ENCODE results near the gene MRPL16.

The MRPL16 gene

GRCh38 chr11:59773083-59773440 is 37.5 kb downstream of the MRPL16 start:
- H3K27ac ChIP-seq: no peak overlapping the region
- TF ChIP-seq EZH2 (IDR thresholded peaks at IDR 0.05) (no peak), FOXP2 (optimal IDR thresholded peaks at IDR 0.05; ENCODE audit: control extremely low read depth, extremely low read length, insufficient read depth) (no peak), POLR2AphosphoS5 (IDR thresholded peaks at IDR 0.05; ENCODE audit: borderline replicate concordance, low read depth, low read length) (no peak)

GRCh38 chr11:59771605-59772004 is 39.0 kb downstream of the MRPL16 start:
- Histone ChIP-seq H3K4me3 (no peak overlapping the region), H3K36me3 (ENCODE audit: insufficient read depth, low read length) (no peaks in the 10 kb centered on the region), H3K27ac (no peak overlapping the region), H3K9me3 (ENCODE audit: low read depth, low read length) (no peaks in the 10 kb centered on the region), H3K9ac (ENCODE audit: insufficient read length) (no peak overlapping the region)
- TF ChIP-seq FOXP2 (optimal IDR thresholded peaks at IDR 0.05; ENCODE audit: control extremely low read depth, extremely low read length, insufficient read depth) (no peak), EZH2 (IDR thresholded peaks at IDR 0.05) (no peak), POLR2AphosphoS5 (IDR thresholded peaks at IDR 0.05; ENCODE audit: borderline replicate concordance, low read depth, low read length) (no peak)
- no peak for DNase-seq (ENCODE audit: low read depth, low spot score)

More at GRCh38 chr11:59773083-59773440, 37.5 kb downstream of the MRPL16 start:
- no peaks in the 10 kb centered on the region for H3K9me3 ChIP-seq (ENCODE audit: low read depth, low read length)
- no peaks in the 10 kb centered on the region for H3K36me3 ChIP-seq (ENCODE audit: insufficient read depth, low read length)
- DNase-seq (ENCODE audit: low read depth, low spot score): no peak
- H3K4me3 ChIP-seq: no peak overlapping the region
- H3K9ac ChIP-seq (ENCODE audit: insufficient read length): no peak overlapping the region

GRCh38 chr11:59770869-59771268 is 39.7 kb downstream of the MRPL16 start:
- Histone ChIP-seq H3K4me3 (no peak overlapping the region), H3K36me3 (ENCODE audit: insufficient read depth, low read length) (no peaks in the 10 kb centered on the region), H3K9me3 (ENCODE audit: low read depth, low read length) (no peaks in the 10 kb centered on the region), H3K27ac (no peak overlapping the region), H3K9ac (ENCODE audit: insufficient read length) (no peak overlapping the region)
- TF ChIP-seq EZH2 (IDR thresholded peaks at IDR 0.05) (no peak), POLR2AphosphoS5 (IDR thresholded peaks at IDR 0.05; ENCODE audit: borderline replicate concordance, low read depth, low read length) (no peak), FOXP2 (optimal IDR thresholded peaks at IDR 0.05; ENCODE audit: control extremely low read depth, extremely low read length, insufficient read depth) (no peak)
- no peak for DNase-seq (ENCODE audit: low read depth, low spot score)

- TF ChIP-seq FOXP2 (optimal IDR thresholded peaks at IDR 0.05; ENCODE audit: control extremely low read depth, extremely low read length, insufficient read depth) (no peak), EZH2 (IDR thresholded peaks at IDR 0.05) (no peak), POLR2AphosphoS5 (IDR thresholded peaks at IDR 0.05; ENCODE audit: borderline replicate concordance, low read depth, low read length) (no peak)
- Histone ChIP-seq H3K27ac (no peak overlapping the region), H3K36me3 (ENCODE audit: insufficient read depth, low read length) (no peaks in the 10 kb centered on the region), H3K9ac (ENCODE audit: insufficient read length) (no peak overlapping the region), H3K9me3 (ENCODE audit: low read depth, low read length) (no peaks in the 10 kb centered on the region), H3K4me3 (no peak overlapping the region)
- no peak for DNase-seq (ENCODE audit: low read depth, low spot score)
Observed at GRCh38 chr11:59770319-59770718, 40.3 kb downstream of the MRPL16 start.

GRCh38 chr11:59769828-59770227 is 40.8 kb downstream of the MRPL16 start:
- H3K9ac ChIP-seq (ENCODE audit: insufficient read length): no peak overlapping the region
- H3K9me3 ChIP-seq (ENCODE audit: low read depth, low read length): no peaks in the 10 kb centered on the region
- H3K4me3 ChIP-seq: no peak overlapping the region
- H3K36me3 ChIP-seq (ENCODE audit: insufficient read depth, low read length): no peaks in the 10 kb centered on the region
- H3K27ac ChIP-seq: no peak overlapping the region
- TF ChIP-seq POLR2AphosphoS5 (IDR thresholded peaks at IDR 0.05; ENCODE audit: borderline replicate concordance, low read depth, low read length) (no peak), EZH2 (IDR thresholded peaks at IDR 0.05) (no peak), FOXP2 (optimal IDR thresholded peaks at IDR 0.05; ENCODE audit: control extremely low read depth, extremely low read length, insufficient read depth) (no peak)
- no peak for DNase-seq (ENCODE audit: low read depth, low spot score)

GRCh38 chr11:59769111-59769510 is 41.5 kb downstream of the MRPL16 start:
- no peak overlapping the region for H3K4me3 ChIP-seq
- no peak overlapping the region for H3K9ac ChIP-seq (ENCODE audit: insufficient read length)
- H3K9me3 ChIP-seq (ENCODE audit: low read depth, low read length): no peaks in the 10 kb centered on the region
- no peak overlapping the region for H3K27ac ChIP-seq
- H3K36me3 ChIP-seq (ENCODE audit: insufficient read depth, low read length): no peaks in the 10 kb centered on the region
- TF ChIP-seq EZH2 (IDR thresholded peaks at IDR 0.05): no peak
- no peak for TF ChIP-seq FOXP2 (optimal IDR thresholded peaks at IDR 0.05; ENCODE audit: control extremely low read depth, extremely low read length, insufficient read depth)
- TF ChIP-seq POLR2AphosphoS5 (IDR thresholded peaks at IDR 0.05; ENCODE audit: borderline replicate concordance, low read depth, low read length): no peak
- no peak for DNase-seq (ENCODE audit: low read depth, low spot score)

- Histone ChIP-seq H3K27ac (no peak overlapping the region), H3K9me3 (ENCODE audit: low read depth, low read length) (no peaks in the 10 kb centered on the region), H3K4me3 (no peak overlapping the region), H3K9ac (ENCODE audit: insufficient read length) (no peak overlapping the region), H3K36me3 (ENCODE audit: insufficient read depth, low read length) (no peaks in the 10 kb centered on the region)
- no peak for TF ChIP-seq FOXP2 (optimal IDR thresholded peaks at IDR 0.05; ENCODE audit: control extremely low read depth, extremely low read length, insufficient read depth)
- no peak for TF ChIP-seq EZH2 (IDR thresholded peaks at IDR 0.05)
- no peak for TF ChIP-seq POLR2AphosphoS5 (IDR thresholded peaks at IDR 0.05; ENCODE audit: borderline replicate concordance, low read depth, low read length)
- DNase-seq (ENCODE audit: low read depth, low spot score): no peak
Observed at GRCh38 chr11:59767225-59767611, 43.4 kb downstream of the MRPL16 start.

GRCh38 chr11:59766542-59767224 is 43.9 kb downstream of the MRPL16 start:
- Histone ChIP-seq H3K27ac (no peak overlapping the region), H3K9me3 (ENCODE audit: low read depth, low read length) (no peaks in the 10 kb centered on the region), H3K4me3 (no peak overlapping the region), H3K9ac (ENCODE audit: insufficient read length) (no peak overlapping the region), H3K36me3 (ENCODE audit: insufficient read depth, low read length) (no peaks in the 10 kb centered on the region)
- TF ChIP-seq FOXP2 (optimal IDR thresholded peaks at IDR 0.05; ENCODE audit: control extremely low read depth, extremely low read length, insufficient read depth): no peak
- no peak for TF ChIP-seq EZH2 (IDR thresholded peaks at IDR 0.05)
- no peak for DNase-seq (ENCODE audit: low read depth, low spot score)

Data from SK-N-MC (cell line).